Epithelial cell of alveolus of lung (primary cell): ENCODE data around the gene PRPS2. TPM values are rescaled to one million over a fixed set of nuclear protein-coding genes. Genes with fewer than 3 reads are reported as not detected.

Experiments
- total RNA-seq: library from RNA; depleted of rRNA; stranded (reverse); fragments of >200 nt; gene quantifications from 2 replicates; pipeline ENCODE4 v1.2.1, GENCODE V29; 2015

Gene PRPS2
- 18.5 and 30.8 TPM in 2 replicates for total RNA-seq

DNA sequence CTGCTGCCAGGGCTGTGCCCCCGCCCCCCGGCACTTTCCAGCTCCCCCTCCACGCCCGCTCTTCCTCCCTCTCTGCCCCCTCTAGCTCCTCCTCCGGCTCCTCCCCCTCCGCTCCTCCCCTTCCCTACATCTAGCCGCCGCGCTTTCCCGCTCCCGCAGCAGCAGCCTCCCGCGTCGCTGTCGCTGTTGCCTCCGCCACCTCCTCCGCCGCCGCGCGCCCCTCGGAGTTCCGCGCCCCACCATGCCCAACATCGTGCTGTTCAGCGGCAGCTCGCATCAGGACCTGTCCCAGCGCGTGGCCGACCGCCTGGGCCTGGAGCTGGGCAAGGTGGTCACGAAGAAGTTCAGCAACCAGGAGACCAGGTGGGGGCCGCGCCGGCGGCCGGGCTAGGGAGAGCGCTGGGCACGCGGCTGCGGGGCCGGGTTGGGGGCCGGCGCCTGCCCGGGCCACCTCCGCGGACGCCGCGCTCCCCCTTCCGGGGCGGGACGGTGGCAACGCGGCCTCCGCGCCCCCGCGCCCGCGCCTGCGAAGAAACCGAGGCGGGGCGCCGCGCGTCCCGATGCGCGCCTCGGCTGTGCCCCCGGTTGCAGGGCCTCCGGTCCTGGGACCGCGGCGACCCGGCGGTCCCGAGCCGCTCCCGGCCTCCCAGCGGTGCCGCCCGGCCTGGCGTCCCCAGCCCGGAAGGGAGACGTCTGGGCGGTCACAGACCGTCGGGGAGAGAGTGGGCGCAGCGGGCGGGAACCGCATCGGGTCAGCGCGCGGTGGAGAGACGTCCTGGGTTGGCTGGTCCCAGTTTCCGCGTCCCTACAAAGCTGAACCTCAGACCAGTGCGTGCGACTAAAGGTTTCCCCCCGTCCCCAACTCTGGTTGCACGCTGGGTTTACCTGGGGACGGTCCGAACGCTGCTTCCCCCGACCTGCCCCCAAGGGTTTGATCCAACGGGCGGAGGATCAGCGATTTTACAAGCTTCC is at the start of gene PRPS2:
TSS of gene PRPS2 (plus strand) at position 156 of the 972 bp plus-strand sequence. CDS start at position 242, 86 bp downstream.

DNA sequence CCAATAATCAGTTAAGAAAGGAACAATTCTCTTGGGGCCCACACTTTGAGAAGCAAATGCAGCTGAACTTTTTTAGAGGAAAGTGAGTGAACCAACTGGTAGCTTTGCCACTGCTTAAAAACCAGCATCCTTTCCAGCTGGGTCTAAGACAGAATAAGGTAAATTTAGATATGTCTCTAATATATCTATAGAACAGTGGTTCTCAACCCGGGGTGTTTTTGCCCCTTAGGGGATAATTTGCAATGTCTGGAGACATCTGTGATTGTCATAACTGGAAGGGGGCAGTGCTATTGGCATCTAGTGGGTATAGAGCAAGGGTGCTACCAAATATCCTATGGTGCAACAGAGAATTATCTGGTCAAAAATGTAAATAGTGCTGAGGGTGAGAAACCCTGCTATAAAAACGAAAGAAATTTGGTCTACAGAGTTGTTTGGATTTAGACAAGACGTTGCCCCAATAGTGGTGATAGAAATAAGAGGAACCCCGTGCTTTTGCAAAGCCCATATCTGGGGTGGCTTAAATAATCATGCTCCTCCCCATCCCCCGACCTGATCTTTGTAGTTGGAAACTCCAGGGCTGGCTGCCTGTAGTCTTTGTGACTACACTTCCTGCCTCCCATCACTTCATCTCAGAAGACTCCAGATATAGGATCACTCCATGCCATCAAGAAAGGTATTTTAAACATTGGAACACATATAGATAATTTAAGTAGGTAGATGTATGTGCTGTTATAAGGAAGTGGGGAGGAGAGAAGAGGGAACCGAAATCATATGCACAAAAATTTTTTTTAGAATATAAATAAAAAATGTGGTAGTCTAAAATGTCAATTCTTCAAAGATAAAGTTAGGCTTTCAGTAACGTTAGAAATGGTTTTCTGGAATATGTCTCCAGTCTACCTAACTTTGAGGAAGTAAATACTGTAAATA is 75.5 kb downstream of the PRPS2 start, which contains the start of gene TLR7:
TSS of gene TLR7 (plus strand) at position 622 of the 927 bp plus-strand sequence. CDS start 507 bp downstream, outside the sequence.

Other genes starting within 250 kb of the PRPS2 start
- gene TLR7, start 75.7 kb downstream of the PRPS2 start, total RNA-seq: under 0.01 TPM in 1 of 2 replicates, not detected in the other
- not detected in 2 replicates for gene TLR8, start 115.2 kb downstream of the PRPS2 start, total RNA-seq
- 2,125 and 5,151 TPM in 2 replicates for gene TMSB4X, start 183.7 kb downstream of the PRPS2 start, total RNA-seq